ENCODE data around the gene ZNF414. TPM values are rescaled to one million over a fixed set of nuclear protein-coding genes. Genes with fewer than 3 reads are reported as not detected.

Gene ZNF414
- total RNA-seq, 2 donors from 2014 or later, result 25.4 to 34.2 TPM

DNA sequence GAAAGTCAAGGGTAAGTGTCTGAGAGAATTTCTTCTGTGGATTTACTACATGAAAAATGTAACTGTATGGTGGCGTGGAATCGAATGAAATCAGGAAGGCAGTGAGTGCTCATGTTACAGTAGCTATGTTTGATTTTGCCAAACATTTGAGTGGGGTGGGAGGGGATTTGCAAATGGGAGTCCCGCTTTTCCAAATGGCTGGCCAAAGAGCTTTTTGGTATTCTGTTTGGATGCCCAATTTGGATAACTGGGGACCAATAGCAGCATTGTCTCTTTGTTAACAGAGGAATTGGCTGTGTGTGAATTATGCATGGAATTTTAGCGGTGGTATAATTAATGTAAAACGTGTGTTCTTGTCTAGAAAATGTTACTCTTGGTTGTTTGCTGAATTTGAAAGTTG, 51.4 kb downstream of the ZNF414 start:
- WGBS, 2 donors, result 70 to 72% methylated on average over 5 of the region's 5 CpGs
- Histone ChIP-seq H3K9me3 (no peaks in the 10 kb centered on the region), H3K27me3 (no peaks in the 10 kb centered on the region), H3K4me3 (no peak overlapping the region), H3K27ac (peak overlapping the region in 1 of 4 donors; percentile 46), H3K36me3 (replicated peaks in 1 of 2; ENCODE audit: insufficient read depth in 1 of 2, low read depth in 2 of 2) (peaks cover 0 to 16% of the 10 kb centered on the region in 2 donors), H3K4me1 (peaks cover 58% of the 10 kb centered on the region)
- TF ChIP-seq CTCF (IDR thresholded peaks at IDR 0.05) (no peak), POLR2A (IDR thresholded peaks at IDR 0.05) (no peak)
- DNase-seq, result no peak
- ATAC-seq, result no peak
- intact Hi-C loops (cut with DNase I), result no loop called here

- Histone ChIP-seq H3K36me3 (replicated peaks in 1 of 2; ENCODE audit: insufficient read depth in 1 of 2, low read depth in 2 of 2) (peaks cover 0 to 12% of the 10 kb centered on the region in 2 donors), H3K4me3 (no peak overlapping the region), H3K9me3 (no peaks in the 10 kb centered on the region), H3K27me3 (no peaks in the 10 kb centered on the region), H3K27ac (no peak overlapping the region), H3K4me1 (peaks cover 64% of the 10 kb centered on the region)
- WGBS, 2 donors, result 79 to 81% methylated on average over 14 of the region's 14 CpGs
- no peak for DNase-seq
- no peak for ATAC-seq
- TF ChIP-seq POLR2A (IDR thresholded peaks at IDR 0.05), result no peak
- TF ChIP-seq CTCF (IDR thresholded peaks at IDR 0.05), result no peak
- intact Hi-C loops (cut with DNase I), result no loop called here
Observed at GRCh38 chr19:8461891-8462290, 52.1 kb downstream of the ZNF414 start.

- Histone ChIP-seq H3K4me3 (no peak overlapping the region), H3K27me3 (no peaks in the 10 kb centered on the region), H3K9me3 (no peaks in the 10 kb centered on the region), H3K36me3 (replicated peaks in 1 of 2; ENCODE audit: insufficient read depth in 1 of 2, low read depth in 2 of 2) (peaks cover 0 to 11% of the 10 kb centered on the region in 2 donors), H3K27ac (no peak overlapping the region), H3K4me1 (peaks cover 68% of the 10 kb centered on the region)
- intact Hi-C loops (cut with DNase I), result no loop called here
- DNase-seq (no peak), ATAC-seq (no peak)
- no peak for TF ChIP-seq POLR2A (IDR thresholded peaks at IDR 0.05)
- TF ChIP-seq CTCF (IDR thresholded peaks at IDR 0.05), result no peak
- WGBS, 2 donors, result 87 to 94% methylated on average over 4 of the region's 4 CpGs
Observed at GRCh38 chr19:8461376-8461775, 52.6 kb downstream of the ZNF414 start.

DNA sequence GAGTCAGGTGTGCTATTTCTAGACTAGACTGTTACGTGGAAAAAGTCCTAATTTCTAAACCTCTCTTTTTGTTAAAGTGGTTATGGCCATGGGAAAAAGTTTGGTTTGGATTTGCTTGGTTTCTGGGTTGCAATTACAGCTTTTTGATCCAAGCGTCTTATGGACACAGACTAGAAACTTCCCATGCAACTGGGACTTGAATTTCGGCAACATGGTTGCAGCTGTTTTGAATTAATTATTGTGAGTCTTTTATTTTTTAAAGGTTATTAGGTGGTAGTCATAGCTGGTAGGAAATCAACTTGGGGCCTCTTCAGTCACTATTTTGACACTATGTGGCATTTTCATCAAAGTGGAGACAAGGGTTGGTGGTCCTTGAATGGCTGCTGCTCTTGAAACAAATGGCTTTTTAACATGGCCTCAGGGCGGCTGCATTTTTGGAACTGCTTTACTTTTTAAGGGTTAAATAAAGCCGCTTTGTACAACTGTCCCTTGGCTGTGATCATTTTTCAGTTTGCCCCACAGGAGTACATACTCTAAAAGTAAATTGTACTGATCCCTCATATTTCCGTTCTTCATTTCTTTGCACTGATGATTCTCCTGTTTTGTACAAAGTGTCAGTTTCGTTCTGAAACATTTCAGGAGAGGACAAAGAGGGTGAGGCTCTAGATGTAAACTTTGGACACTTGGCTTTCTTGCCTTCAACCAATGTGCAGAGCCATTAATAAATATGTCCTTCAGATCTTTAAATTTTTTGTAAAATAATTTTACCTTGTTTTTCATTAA, 53.3 kb downstream of the ZNF414 start:
- TF ChIP-seq POLR2A (IDR thresholded peaks at IDR 0.05) (no peak), CTCF (IDR thresholded peaks at IDR 0.05) (no peak)
- Histone ChIP-seq H3K4me1 (peaks cover 71% of the 10 kb centered on the region), H3K27ac (peak overlapping the region in 3 of 4 donors; percentile 31 to 65 (median 55)), H3K36me3 (replicated peaks in 1 of 2; ENCODE audit: insufficient read depth in 1 of 2, low read depth in 2 of 2) (peaks cover 0 to 11% of the 10 kb centered on the region in 2 donors), H3K9me3 (no peaks in the 10 kb centered on the region), H3K27me3 (no peaks in the 10 kb centered on the region), H3K4me3 (no peak overlapping the region)
- WGBS, 2 donors, result 75 to 77% methylated on average over 7 of the region's 7 CpGs
- intact Hi-C loops (cut with DNase I), result no loop called here
- DNase-seq, result no peak
- ATAC-seq, result no peak

Other genes starting within 250 kb of the ZNF414 start
- 10 to 100 TPM; 34.0 to 41.2 TPM for gene CD320, start 205.8 kb downstream of the ZNF414 start, total RNA-seq
- gene NDUFA7, start 192.8 kb downstream of the ZNF414 start, total RNA-seq, result 1 to 10 TPM; 4.3 to 6.7 TPM
- gene RPS28, start 192.7 kb downstream of the ZNF414 start, total RNA-seq, result 100 to 1,000 TPM; 322 to 334 TPM
- 10 to 100 TPM in 1 of 2 donors, 1 to 10 TPM in 1; 9.1 to 25.7 TPM for gene KANK3, start 170.9 kb downstream of the ZNF414 start, total RNA-seq
- gene ANGPTL4, start 150.0 kb downstream of the ZNF414 start, total RNA-seq, result 100 to 1,000 TPM in 1 of 2 donors, 10 to 100 TPM in 1; 68.7 to 110 TPM
- 10 to 100 TPM; 47.7 to 50.4 TPM for gene RAB11B, start 123.8 kb downstream of the ZNF414 start, total RNA-seq
- 10 to 100 TPM; 32.9 to 35.9 TPM for gene MARCHF2, start 100.9 kb downstream of the ZNF414 start, total RNA-seq
- 100 to 1,000 TPM in 1 of 2 donors, 10 to 100 TPM in 1; 64.9 to 146 TPM for gene HNRNPM, start 69.2 kb downstream of the ZNF414 start, total RNA-seq
- gene PRAM1, start 11.5 kb downstream of the ZNF414 start, total RNA-seq, result under 1 TPM; 0.26 to 0.33 TPM
- 1 to 10 TPM; 2.0 to 8.0 TPM for gene MYO1F, start 63.3 kb upstream of the ZNF414 start, total RNA-seq
- gene ADAMTS10, start 96.5 kb upstream of the ZNF414 start, total RNA-seq, result 10 to 100 TPM; 19.1 to 36.6 TPM
- not detected for gene NFILZ, start 116.5 kb upstream of the ZNF414 start, total RNA-seq
- not detected for gene ACTL9, start 184.6 kb upstream of the ZNF414 start, total RNA-seq
- not detected for gene OR2Z1, start 207.5 kb upstream of the ZNF414 start, total RNA-seq

Measured in body of pancreas (tissue), 4 donors.